ENCODE data around the gene KIF16B.

Gene KIF16B

GRCh38 chr20:16387666-16388065 is 185.6 kb downstream of the KIF16B start:
- ATAC-seq = no peak
- TF ChIP-seq ZC3H10 (CRISPR knock-in tag; IDR thresholded peaks at IDR 0.05) = no peak
- no peak for TF ChIP-seq PPARA (CRISPR knock-in tag; IDR thresholded peaks at IDR 0.05; ENCODE audit: borderline replicate concordance)
- no peak for TF ChIP-seq RARB (CRISPR knock-in tag; IDR thresholded peaks at IDR 0.05)
- no peak for TF ChIP-seq TCF4 (CRISPR knock-in tag; IDR thresholded peaks at IDR 0.05; ENCODE audit: borderline replicate concordance)
- no peak for TF ChIP-seq CSRNP3 (CRISPR knock-in tag; IDR thresholded peaks at IDR 0.05)
- TF ChIP-seq PATZ1 (CRISPR knock-in tag; IDR thresholded peaks at IDR 0.05; ENCODE audit: borderline replicate concordance) = no peak
- TF ChIP-seq CSDC2 (CRISPR knock-in tag; IDR thresholded peaks at IDR 0.05) = no peak
- no peak for TF ChIP-seq BACH2 (CRISPR knock-in tag; IDR thresholded peaks at IDR 0.05; ENCODE audit: borderline replicate concordance)
- TF ChIP-seq ZNF565 (CRISPR knock-in tag; conservative IDR thresholded peaks at IDR 0.05; ENCODE audit: low read depth) = no peak
- TF ChIP-seq ZFP3 (CRISPR knock-in tag; IDR thresholded peaks at IDR 0.05) = no peak
- no peak for TF ChIP-seq SNAI2 (CRISPR knock-in tag; IDR thresholded peaks at IDR 0.05)
- TF ChIP-seq TSHZ2 (CRISPR knock-in tag; IDR thresholded peaks at IDR 0.05) = no peak
- TF ChIP-seq ISL1 (CRISPR knock-in tag; IDR thresholded peaks at IDR 0.05) = no peak
- TF ChIP-seq POU6F1 (CRISPR knock-in tag; IDR thresholded peaks at IDR 0.05; ENCODE audit: borderline replicate concordance, low read depth) = no peak
- no peak for TF ChIP-seq ZFP30 (CRISPR knock-in tag; IDR thresholded peaks at IDR 0.05)
- TF ChIP-seq GLIS3 (CRISPR knock-in tag; IDR thresholded peaks at IDR 0.05) = no peak
- no peak for TF ChIP-seq ARNTL (CRISPR knock-in tag; IDR thresholded peaks at IDR 0.05; ENCODE audit: borderline replicate concordance, low read depth)
- TF ChIP-seq ESRRG (CRISPR knock-in tag; IDR thresholded peaks at IDR 0.05) = no peak

- TF ChIP-seq ESRRG (CRISPR knock-in tag; IDR thresholded peaks at IDR 0.05) = no peak
- no peak for TF ChIP-seq POU6F1 (CRISPR knock-in tag; IDR thresholded peaks at IDR 0.05; ENCODE audit: borderline replicate concordance, low read depth)
- no peak for ATAC-seq
These were observed 187.4 kb downstream of the KIF16B start for GRCh38 chr20:16385891-16386290.

- no peak for ATAC-seq
- TF ChIP-seq PPARA (CRISPR knock-in tag; IDR thresholded peaks at IDR 0.05; ENCODE audit: borderline replicate concordance) (no peak), OSR1 (CRISPR knock-in tag; IDR thresholded peaks at IDR 0.05) (no peak), ZFP30 (CRISPR knock-in tag; IDR thresholded peaks at IDR 0.05) (no peak), PATZ1 (CRISPR knock-in tag; IDR thresholded peaks at IDR 0.05; ENCODE audit: borderline replicate concordance) (no peak), ISL1 (CRISPR knock-in tag; IDR thresholded peaks at IDR 0.05) (no peak), ZC3H10 (CRISPR knock-in tag; IDR thresholded peaks at IDR 0.05) (no peak), ZNF565 (CRISPR knock-in tag; conservative IDR thresholded peaks at IDR 0.05; ENCODE audit: low read depth) (no peak), ESRRG (CRISPR knock-in tag; IDR thresholded peaks at IDR 0.05) (no peak), BACH2 (CRISPR knock-in tag; IDR thresholded peaks at IDR 0.05; ENCODE audit: borderline replicate concordance) (no peak), SNAI2 (CRISPR knock-in tag; IDR thresholded peaks at IDR 0.05) (no peak), CREB5 (CRISPR knock-in tag; IDR thresholded peaks at IDR 0.05; ENCODE audit: low read depth) (no peak), TSHZ2 (CRISPR knock-in tag; IDR thresholded peaks at IDR 0.05) (no peak), TOX (CRISPR knock-in tag; IDR thresholded peaks at IDR 0.05; ENCODE audit: borderline replicate concordance) (no peak), ZNF70 (CRISPR knock-in tag; IDR thresholded peaks at IDR 0.05) (no peak)
These were observed 187.8 kb downstream of the KIF16B start for GRCh38 chr20:16385462-16385861.

Data from SK-N-SH treated with all-trans-retinoic acid at 6 μM for 48 hours (cell line).